Fibroblast of skin of abdomen (primary cell): ENCODE data around the gene GPR158.
A peak's percentile ranks its signal among the peaks of the same experiment; 100 is the strongest.

Source experiments
- DNase-seq: peaks from one replicate; pipeline ENCODE4 v3.0.0-alpha.2; 2013

GPR158 gene

DNA sequence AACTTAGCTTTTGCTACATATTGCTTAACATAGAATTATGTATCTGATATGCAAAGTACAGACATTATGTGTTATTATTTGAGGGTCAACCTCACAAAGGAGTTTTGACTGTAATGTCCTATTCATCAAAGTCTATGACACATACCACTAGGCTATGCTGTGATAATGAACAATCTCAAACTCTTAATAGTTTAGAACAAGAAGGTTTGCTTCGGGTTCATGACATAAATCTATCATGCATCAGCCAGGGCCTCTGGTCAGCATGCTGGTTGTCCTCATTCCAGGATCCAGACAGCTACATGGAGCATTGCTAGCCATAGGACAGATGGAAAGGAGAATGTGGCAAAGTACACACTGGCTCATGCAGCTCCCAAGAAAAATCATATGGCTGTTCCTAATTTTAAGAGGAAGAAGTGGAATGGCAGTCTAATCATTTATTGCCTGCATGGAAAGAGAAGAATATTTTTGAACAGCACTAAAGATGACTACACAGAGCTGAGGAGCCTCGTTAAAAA lies 332.1 kb downstream of the GPR158 start:
- no peak for DNase-seq

DNA sequence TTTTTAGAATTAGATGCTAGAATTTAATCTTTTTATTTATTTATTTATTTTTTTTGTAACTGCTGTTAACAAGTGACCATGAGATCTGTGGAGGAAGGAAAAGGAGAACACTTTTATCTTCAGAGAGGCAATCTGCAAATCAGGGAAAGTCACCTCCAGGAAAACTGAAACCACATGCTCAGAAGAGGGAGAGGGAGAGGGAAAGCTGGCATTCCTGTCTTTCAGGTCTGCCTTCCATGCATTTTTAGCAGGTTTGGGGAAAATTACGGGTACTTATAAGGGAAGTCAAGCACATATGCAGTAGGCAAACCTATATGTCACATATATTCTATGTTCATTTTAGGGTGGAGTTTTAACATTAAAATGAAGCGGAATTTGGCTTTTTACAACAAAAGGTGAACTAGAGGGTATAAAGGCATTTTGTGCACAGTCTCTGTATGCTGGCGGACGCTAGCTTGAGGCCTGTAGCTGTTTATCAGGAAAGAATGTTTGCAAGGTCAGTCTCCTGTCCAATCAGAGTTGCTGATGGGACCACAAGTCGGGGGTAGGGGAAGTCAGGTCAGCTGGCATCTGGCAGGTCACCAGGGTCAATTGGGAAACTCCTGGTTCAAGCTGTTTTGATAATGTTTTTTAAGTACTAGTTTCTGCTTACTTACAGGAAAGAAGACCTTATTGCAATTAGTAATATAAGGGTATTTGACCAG lies 333.5 kb downstream of the GPR158 start:
- DNase-seq: no peak

DNA sequence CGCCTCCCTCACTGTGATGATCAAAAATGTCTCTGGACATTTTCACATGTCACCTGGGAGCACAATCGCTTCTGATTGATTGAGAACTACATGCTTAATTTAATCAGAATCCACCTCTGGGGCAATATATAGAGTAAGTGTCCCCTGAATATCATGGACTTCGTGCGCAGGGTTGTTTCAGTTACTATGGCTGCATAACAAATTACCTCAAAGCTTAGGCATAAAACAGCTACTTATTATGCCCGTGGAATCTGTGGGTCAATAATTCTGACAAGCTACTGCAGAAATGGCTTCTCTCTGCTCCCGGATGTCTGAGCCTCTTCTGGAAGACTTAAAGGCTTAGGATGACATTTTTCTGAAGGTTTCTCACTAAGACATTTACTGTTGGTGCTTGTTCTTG lies 334.4 kb downstream of the GPR158 start:
- no peak for DNase-seq

DNA sequence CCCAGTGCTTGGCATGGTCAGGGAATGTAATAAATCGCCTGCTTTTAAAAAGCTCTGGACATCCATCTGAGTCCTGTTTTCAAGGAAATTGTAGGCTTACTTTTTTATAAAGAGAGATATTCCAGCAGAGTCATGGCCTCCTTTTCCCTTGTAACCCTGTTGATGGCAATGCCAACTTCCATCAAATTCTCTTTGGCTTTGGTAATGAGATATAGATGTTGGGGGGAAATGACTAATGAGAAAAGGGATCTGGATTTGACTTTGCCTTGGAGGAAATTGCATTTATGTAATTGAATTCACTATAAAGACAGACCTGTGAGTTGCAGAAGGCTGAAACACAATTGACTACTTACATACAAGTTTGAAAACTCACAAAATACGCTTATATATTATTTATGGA lies 347.5 kb downstream of the GPR158 start:
- no peak for DNase-seq

DNA sequence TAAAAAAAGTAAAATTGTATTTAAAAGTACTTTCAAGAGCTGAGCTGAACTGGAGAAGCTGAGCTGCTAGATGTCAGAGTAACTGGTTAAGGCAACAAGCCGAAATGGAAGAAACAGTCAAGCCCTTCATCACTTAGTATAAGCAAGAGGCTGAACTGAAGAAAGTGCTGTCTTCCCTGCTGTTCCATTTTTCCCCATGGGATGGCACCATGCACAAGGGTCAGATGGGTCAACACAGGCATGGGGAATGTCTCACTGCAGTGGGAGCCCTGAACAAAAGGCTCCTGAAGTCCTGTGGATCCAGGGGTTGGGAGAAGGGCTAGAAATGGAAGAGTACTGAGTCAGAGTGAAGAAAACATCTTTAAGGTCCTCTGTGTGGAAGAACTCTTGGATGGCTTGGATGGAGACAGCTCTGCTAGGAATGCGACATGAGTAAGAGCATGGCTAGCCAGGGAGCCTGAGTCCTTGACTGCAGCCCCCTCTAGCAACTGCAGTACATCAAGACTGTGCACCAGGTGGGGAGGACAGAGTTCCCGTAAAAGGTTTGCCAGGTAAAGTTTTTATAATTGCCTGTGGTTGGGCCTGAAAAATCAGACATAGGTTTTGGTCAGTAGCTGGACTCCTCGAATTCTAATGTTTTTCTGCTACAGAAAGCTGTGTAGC lies 348.3 kb downstream of the GPR158 start:
- no peak for DNase-seq

DNA sequence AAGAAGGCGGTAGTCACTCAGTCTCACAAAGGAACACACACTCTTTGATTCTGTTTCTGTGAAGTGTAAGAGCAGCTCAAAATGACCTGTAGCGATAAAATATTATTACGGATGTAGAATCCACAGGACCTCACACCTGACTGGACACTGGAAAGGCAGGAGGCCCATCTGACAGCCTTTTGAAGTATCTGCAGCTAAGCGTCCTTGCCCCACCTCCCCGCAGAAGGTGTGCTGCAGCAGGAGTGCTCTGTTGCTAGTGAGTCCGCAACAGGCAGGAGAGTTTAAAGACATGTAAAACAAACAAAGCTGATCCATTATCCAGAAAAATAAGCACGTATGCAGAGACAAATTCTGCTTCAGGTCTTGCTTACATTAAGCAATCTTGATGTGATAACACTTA lies 355.5 kb downstream of the GPR158 start:
- no peak for DNase-seq

DNA sequence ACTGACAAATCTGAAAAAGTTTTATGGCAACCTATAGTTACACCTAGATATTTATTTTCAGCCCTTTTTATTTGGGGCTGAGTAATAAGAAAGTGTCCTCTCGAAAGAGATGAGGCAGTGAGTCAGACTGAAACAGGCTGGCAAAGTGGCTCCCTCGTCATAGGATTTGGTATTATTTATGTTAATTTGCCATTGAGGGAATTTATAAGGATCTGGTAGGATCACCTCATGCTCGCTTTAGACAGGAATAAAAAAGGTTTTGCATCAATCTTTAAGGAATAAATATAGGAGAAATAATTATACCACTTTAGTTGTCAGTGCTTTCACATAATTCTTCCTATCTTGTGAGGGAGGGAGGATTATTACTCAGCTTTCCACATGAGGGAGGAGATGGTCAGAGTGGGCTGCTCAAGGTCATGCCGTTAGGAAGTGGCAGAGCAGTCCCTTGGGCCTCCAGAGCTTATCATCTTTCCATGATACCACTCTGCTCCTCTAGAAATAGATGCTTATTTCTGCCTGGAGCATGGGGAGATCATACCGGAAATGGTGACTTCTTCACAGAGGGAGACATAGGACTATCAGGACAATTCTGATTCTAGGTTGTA lies 356.8 kb downstream of the GPR158 start:
- DNase-seq: no peak

DNA sequence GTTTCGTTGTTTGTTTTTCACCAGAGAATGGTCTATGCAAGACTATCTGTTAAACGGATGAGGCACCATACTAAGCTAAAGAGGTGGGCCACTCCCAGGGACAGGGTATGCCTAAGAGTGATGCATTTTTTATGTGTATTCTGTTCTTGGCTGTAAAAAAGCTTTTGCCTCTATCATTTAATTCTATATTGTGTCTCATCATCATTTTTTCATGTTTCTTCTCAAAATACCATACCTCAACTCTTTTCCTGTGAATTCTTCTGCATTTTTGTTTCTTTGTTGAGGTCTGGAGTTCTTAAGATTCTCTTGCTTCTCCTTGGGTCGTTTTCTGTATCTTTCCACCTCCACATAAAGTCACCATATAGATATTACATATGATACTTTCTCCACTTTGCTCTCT lies 357.4 kb downstream of the GPR158 start:
- DNase-seq: no peak

DNA sequence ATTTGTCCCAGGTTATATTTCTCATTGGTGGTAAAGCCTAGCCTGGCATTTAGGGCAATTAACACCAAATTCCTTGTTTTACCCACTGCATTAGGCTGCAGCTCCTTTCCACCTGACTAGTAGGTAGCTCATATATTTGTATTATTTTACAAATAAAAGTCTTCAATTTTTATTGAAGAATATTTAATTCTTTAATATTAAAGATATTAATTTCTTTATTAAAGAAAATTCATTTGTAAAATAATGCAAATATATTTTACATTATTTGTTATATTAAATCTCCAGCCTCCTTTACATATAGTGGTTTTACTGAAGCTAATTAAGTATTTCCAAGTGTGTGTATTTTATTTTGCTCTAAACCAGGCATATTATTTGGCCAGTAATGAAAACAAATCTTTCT lies 361.2 kb downstream of the GPR158 start:
- no peak for DNase-seq

DNA sequence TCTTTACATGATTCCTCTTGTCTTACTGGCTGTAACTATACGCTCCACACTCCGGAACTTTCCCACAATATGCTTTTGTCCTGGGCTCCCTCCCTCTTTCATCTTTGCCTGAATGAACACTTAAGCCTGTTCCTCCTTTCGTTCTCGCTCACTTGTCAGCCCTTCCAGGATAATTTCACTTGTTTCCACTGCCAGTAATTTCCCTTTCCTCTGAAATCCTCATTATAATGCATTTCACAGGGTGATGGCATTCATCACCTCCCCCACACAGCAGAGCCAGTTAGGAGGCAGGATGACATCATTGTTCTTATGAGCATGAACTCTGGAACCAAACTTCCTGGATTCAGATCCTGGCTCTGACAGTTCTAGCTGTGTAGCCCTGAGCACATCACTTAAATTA lies 372.6 kb downstream of the GPR158 start:
- no peak for DNase-seq

DNA sequence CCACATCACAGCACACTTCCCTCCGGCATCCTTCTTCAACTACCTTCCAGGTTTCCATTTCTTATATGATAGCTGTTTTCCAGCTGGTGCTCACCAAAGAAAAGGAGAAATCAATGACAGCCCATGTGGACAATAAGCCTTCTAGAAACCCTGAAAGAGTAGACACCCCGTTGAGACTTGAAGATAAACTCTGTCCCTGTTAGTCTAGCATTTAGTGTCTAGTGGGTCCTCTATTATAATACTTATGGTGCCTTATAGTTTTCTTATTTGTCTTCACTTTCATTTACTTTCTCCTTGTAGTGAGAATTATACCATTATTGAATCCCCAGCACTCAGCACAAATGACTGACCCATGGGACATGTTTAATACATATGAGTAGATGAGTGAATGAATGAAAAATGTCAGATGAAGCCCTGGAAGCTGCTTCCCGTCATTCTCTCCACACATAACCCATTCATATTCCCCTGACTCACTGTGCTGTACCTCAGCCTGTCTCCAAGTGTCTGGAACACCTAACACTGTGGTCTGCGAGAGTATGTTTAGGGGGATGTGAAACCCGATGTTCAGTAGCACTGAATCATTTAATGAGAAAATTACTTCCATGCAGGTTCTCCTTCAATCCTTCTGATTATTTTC lies 377.6 kb downstream of the GPR158 start:
- DNase-seq: peak; percentile 37

DNA sequence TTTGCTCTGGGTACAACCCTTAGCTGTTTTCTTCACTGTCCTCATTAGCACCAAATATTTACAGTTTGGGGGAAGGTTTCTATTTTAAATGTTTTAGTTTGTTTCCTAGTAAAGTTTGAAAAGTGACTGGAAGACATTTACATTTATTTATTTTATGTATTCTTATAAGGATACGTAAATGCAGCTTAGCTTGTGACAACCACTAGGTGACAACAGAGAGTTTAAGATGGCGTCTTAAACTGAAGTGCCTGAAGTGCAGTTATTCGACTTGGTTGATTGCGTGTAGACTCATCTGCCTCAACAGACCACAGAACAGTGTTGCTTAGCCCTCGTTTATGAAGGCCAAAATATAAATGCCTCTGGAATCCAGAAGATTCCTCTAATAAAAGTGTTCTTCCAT lies 381.1 kb downstream of the GPR158 start:
- DNase-seq: no peak

DNA sequence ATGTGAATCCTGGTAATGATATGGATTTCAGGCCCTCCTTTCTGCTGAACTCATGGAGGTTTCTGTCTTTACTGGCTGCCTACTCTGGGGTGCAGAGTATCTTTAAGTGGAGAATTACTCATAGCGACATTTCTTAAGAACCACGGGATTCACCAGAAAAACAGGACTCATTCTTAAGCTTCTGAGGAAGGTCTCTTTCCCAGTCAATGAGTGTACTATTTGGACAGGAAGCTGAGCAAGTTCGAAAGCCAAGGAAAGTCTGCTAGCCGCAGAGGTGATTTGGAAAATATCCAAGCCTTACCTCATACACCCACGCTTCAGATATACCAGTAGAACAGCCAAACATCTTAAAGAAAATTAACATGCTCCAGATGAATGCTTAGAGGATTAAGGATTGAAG lies 381.7 kb downstream of the GPR158 start:
- peak; percentile 56 for DNase-seq

DNA sequence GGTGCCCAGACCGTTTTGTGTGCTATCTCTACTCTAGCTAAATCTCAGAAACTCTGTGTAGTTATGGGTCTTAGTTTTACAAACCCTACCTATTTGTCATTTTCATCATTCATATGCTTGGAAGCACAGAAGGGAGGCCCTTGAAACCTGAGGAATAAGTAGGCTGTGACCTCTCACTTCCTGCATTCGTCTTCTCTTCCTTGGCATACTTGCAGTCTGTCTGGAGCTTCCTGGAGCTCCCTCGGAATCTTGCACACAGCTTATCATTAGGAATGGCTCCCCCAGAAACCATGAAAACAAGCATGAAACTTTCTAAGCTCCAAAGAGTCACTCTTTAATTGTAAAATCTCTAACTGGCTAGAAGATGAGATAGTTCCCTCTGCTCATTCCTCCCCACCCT lies 382.3 kb downstream of the GPR158 start:
- DNase-seq: no peak

DNA sequence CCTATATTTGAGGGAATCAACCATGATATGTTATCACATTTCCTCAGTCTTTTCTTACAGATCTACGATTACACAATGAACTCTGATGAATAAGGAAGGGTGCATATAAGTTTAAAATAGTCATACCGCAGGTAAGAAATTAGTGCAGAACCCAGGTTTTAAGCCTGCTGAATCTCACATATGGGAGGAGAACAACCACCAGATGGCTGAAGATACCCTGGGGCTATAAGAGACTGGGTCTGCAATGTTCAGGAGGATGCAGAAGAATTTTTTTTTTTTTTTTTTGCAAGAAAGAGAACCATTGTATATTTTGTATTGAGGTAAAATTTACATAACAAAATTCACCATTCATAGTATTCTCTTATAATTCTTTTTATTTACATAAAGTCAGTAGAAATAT lies 387.0 kb downstream of the GPR158 start:
- no peak for DNase-seq

DNA sequence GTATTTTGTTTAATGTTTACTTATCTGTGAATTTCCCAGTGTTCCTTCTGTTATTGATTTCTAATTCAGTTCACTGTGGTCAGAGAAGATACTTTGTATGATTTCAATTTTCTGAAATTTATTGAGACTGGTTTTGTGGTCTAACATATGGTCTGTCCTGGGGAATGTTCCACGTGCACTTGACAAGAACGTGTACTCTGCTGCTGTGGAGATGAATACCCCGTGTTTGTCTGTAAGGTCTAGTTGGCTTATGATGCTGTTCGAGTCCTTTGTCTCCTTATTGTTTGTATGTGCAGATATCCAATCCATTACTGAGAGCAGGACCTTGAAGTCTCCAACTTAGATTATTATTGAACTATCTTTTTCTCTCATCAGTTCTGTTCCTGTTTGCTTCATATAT lies 387.7 kb downstream of the GPR158 start:
- DNase-seq: no peak

DNA sequence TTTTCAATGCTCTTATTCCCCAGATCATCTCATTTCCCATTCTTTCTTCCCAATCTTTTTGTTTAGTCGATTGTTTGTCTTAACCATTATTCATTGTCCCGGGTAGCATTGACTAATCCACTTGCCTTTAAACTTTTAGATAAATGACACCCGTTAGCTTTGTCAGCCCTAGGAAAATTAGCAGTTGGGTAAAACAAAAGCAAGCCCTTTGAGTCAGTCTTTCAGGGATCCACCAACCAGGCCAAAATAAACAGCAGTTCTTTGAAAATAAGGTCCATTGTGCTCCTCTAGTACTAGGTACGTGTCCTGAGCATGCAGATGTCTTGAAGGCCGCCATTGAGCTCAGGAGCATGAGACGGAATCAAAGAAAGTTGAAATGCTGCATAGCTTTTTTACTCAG lies 389.6 kb downstream of the GPR158 start:
- no peak for DNase-seq

DNA sequence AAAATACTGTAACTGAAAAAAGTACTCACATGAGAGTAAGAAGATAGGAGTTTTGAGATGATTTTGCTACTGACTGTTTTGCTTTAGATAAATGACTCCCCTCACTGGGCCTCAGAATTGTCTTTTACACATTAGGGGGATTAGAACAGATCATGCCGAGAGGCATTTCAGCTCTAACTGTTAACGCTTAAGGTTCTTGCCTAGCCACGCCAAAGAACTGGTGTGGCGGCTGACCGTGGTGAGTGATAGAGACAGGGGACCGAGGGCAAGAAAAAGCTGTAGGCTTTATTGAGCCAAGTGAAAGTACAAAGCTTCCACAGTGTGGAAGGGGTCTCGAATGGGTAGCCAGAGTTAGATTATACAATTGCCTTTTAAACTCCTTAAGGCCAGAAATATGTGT lies 390.8 kb downstream of the GPR158 start:
- no peak for DNase-seq

DNA sequence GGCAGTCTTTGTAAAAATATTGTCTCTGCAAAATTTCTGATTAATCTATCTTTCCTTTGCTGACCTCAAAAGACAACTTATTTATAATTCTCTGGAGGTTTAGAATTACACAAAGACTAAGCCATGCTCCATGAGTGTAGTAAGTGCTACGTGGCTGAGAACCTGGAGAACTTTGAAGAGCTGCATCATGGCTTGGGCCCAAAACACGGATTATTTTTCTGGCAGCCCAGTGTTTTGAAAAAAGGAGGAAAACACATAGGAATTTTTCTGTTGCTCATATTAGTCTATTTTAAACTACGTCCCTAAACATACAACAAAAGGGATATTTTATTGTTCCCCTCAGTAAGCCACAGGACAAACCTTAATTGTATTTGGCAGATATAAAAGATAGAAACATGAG lies 398.5 kb downstream of the GPR158 start:
- no peak for DNase-seq

DNA sequence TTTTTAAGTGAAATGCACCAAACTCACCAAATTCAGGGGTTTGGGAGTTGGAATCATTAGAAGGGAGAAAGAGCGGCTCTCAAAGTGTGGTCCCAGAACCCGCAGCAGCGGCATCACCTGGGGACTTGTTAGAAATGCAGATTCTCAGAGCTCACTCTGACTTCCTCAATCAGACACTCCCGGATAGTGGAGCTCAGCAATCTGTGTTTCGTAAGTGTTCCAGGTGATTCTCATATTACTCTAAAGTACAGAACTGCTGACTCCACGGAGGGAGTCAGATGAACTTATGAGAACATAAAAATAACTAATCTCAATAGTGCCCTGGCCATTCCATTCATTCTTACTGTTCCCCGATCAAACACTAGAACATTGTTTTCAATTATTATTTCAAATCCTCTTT lies 400.5 kb downstream of the GPR158 start:
- no peak for DNase-seq

DNA sequence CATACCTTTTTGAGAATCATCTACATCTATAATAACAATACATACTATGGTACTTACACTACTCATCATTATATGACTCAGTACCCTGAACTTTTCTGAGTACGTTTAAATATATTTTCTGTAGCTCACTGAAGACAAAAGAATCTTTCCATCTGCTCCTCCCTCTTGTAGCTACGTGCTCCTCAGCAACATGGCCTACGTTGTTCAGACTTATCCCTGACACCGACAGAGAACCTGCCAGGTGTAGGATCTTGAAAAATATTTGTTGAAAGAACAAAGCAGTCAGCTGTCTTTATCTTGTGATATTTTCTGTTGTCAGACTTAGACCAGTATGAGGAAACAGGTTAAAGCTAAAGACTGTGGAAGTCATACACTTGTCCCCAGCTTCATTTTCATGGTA lies 403.3 kb downstream of the GPR158 start:
- DNase-seq: no peak

DNA sequence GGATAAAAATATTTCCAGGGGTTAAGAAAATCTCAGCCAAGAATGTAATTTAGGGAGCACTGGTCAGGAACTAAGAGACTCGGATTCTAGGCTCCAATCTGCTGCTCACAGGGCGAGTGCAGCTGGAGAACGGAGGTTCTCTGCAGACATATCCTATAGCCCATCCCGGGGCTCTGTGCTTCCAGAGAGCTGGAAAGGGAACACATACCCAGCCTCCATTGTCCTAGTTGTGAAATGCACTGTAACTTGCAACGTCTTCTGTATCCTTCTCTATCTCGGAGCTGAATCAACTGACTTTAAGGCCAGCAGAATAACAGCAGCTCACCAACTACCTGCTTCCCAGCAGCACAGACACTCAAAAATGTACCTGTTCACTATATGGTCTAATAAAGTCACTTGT lies 408.2 kb downstream of the GPR158 start:
- no peak for DNase-seq

DNA sequence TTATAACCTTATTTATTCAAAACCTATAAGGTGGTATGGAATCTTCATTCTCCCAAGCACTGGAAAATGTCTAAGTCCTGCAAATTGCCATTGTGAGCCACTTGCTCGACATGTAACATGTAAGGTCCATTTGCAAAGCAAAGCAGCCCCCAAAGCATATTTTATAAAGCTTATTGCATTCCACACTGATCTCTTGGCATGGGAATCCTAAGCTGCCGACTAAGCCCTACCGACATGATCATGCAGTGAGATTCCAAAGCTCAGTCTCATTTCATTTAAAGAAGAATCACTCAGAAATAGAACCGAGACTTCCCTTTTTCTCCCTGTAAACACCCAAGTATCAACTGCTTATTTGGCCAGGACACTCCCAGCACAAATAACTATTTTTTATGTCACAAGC lies 425.9 kb downstream of the GPR158 start:
- no peak for DNase-seq

DNA sequence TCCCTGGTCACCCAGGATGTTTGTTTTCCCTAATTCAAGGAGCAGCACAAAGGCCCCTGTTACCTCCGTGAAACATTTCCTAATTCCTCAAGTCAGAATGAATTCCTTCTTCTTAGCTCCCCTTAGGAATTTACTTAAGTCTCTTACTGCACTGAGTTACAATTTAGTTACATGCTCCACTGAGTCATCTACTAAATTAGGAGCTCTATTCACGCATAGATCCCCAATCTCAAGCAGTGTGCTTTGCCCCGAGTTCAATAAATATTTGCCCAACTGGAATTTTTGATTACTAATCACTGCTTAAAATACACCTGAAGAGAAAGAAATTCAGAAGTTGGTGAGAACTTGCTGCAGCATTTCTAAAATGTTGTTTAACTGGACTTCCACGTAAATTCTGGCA lies 429.8 kb downstream of the GPR158 start:
- DNase-seq: no peak
